ENCODE measurements around the gene ALOXE3.
A peak's percentile ranks its signal among the peaks of the same experiment; 100 is the strongest.

The ALOXE3 gene

DNA sequence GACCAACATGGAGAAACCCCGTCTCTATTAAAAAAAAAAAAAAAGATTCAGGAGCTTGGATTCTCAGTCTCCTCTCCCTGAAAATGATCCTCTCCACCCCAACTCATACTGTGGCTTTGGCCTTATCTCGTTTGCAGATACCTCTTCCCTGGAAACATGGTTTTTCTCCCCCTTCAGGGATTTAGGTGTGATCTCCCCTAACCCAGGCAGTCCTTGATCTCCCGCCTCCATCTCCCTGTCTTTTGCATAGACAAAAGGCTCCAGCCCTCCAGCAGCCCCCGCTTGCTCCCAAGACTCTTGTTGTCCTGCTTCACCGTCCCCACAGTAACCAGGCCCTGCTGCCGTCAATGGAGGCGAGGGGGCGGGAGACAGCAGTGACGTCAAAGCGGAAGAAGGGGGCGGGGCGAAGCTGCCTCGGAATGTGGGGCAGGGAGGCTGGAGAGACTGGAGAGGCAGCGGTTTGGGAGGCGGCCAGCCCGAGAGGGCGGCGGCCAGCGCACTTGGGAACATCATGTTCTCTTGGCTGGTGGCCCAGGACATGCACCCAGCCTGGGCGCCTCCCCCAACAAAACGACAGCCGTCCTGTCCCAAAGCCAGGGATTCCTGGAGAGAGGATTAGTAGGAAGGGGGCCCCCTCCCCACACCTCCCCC is 35.8 kb upstream of the ALOXE3 start:
- DNase-seq: no peak

DNA sequence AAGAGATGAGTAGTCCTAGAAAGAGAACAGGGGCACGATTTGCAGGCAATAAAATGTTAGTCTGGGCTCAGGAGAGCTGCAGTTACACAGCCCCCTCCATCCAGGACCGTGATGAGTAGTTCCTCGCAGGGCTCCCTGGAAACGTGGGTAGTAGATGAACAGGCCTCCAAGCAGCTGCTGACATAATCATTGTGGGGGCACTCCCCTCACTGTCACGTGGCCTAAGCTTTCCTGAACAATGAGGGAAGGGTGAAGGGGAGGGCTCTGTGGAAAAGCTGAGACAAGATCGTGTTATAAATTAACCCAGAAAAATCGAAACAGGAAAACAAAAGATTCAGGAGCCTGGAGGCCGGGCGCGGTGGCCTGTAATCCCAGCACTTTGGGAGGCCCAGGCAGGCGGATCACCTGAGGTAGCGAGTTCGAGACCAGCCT is 35.2 kb upstream of the ALOXE3 start:
- DNase-seq: no peak

DNA sequence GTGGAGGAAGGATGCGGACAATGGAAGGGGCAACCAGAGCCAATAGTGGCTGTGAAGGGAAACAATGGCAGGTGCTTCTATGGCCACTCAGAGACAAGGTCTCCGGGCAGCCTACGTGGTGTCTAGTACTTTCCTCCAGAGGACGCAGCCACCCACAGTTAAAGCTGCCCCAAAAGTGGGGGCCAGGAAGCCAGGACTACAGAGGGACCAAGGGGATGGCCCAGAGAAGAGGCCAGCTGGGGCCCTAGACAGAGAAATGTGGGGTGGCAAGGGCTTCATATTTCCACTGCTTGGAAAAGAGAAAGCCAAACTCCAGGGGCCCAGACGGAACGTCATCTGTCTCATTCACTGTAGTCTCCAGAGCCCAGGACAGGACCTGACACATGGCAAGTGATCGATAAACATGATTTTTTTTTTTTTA is 34.7 kb upstream of the ALOXE3 start:
- no peak for DNase-seq

DNA sequence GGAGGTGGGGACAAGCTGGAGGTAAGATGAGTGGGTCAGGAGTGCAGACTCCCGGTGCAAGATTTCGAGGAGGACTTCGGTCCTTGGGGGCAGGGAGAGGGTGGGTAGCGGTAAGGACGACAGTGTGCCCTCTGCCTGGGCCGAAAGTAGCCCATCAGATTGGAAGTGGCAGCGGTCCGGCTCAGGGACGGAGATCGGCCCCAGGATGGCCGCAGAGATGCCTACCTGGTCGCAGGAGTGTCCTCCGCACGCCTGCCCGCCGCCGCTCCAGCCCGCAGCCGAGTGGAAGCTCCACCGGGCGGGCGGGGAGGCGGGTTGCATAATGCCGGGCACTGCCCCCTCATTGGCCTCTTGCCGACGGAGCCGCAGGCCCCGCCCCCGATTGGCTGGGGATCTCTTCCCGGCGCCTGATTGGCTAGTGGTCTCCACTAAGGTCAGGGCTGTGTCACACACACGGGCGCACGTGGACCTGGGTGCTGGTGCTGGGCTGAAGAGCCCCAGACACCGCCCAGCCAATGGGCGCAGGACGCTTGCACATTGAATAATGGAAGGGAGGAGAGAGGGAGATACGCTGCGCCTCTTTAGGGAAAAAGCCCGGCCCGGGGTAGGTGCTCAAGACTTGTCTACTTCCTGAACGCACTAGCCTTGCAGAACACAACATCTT is 33.9 kb upstream of the ALOXE3 start, which contains the start of gene PER1:
Gene PER1 (minus strand): TSS at position 293 of the 664 bp plus-strand sequence. CDS start 1,698 bp downstream, outside the sequence.
- DNase-seq: peak; percentile 80

DNA sequence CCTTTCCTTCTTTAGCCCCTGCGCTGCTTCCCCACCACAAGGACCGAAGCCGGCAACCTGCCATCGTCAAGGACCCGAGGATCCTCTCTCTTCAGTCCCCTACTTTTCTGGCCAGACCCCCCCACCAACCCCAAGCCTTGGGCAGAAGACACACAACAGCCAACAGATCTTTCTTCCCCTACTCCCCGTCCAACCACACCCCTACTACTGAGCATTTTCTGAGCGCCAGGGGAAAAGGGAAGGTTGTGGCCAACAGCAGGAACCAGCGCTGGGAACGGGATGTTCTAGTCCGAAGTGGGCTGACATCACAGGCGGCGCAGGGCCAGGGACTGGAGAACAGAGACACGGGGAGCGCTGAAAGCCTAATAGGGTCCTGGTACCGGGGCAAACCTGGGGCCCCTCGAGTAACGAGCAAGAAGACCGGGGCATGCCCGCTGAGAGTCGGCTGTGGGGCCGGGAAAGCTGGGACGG is 33.4 kb upstream of the ALOXE3 start:
- no peak for DNase-seq

DNA sequence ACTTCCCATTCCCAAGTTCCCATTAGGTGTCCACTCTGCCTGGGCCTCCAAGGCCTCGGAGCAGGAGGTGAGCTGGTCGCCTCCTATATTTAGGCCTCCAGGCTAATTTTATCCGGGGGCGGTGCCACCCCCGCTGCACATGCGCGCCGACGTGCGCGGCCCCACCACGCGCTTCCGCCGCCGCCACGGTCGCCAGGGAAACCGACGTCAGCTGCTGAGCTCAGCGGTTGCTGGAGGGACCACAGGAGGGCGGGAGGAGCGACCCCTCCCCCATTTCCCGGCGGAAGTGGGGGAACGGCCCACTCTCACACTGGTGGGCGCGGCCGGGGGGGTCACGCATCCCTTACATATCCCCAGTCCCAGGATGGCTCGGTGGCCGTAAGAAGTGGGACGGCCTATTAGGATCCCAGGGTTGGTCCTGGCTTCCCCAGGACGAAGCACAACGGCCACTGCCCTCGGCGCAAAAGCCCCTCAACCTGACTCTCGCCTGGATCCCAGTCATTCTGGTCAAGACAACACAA is 32.9 kb upstream of the ALOXE3 start:
- DNase-seq: peak; percentile 44

DNA sequence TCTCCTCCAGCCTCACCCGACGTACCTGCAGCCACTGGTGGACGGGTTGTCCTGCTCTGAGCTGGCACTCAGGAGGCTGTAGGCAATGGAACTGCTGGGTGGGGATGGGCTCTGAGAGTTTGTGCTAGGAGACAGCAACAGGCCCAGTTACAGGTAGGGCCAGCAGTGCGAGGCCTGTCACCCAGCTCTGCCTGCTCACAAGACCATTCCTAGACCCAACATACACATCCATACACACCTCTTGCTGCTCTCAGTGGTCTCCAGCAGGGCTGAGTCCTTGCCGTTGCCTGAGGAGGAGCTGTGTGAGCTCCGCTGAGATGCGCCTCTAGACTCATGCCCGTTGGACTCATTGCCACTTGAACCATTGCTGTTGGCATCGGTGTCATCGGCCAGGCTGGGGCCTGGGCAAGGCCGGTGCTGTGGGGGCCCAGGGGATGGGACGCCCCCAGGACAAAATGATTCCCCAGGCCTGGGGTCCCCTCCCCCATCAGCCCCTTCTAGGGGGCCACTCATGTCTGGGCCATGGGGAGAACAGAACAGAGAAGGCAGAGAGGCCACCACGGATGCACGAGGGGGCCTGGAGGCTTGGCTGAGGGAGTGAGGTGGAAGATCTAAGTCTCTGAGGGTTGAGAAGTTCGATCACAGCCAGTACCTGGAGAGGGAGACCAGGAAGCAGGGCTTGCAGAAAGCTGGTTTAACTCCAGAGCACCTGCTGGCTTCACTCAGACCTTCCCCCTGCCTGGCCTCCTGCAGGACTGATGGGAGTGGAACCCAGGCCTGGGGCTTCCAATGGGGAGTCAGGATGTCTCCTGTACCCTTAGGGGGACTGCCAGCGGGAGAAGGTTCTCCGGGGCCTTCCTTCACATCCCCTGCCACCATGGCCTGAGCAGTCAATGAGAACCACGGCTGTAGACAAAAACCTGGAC is 32.1 kb upstream of the ALOXE3 start:
- DNase-seq: no peak

DNA sequence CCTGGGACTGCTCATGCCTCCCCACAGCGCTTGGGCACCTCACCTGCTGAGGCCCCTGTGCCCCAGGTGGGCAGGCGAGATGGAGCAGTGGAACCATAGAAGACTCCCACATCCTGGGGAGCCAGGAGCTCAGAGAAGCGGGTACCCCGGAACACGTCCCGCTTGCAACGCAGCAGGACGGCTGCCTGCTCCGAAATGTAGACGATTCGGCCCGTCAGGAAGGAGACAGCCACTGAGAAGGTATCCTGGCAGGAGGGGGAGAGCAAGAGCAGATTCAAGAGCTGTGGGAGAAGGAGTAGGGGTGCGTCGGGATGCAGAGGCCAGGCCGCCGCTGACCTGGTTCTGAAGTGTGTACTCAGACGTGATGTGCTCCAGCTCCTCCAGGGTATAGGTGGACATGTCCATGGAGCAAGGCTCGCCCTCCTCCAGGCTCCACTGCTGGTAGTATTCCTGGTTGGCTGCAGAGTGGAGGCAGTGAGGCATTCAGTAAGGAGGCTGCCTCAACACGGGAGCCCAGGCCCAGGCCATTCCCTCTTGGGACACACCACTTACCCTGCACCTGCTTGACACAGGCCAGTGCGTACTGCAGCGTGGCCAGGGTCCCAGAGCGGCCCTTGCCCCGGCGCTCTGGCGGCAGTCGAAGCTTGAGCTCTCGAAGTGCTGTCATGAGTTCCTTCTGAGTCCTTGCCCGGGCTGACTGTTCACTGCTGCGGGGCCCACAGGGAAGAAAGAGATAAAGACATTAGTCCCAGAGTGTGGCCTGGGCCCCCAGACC is 31.3 kb upstream of the ALOXE3 start:
- DNase-seq: no peak

DNA sequence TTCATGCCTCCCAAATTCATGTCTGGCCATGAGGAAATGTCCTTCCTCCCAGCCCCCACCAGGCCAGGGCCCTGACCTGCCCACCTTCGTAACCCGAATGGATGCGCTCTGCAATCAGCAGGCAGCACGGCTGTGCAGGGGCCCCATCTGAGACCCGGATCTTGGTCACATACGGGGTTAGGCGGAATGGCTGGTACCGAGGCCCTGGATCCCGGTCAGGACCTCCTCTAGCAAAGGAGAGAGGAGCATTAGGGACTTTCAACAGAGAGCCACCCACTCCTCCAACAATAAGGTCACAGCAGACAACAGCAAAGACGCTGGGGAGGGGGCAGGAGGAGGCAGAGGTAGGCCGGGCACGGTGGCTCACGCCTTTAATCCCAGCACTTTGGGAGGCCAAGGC is 30.2 kb upstream of the ALOXE3 start:
- no peak for DNase-seq

DNA sequence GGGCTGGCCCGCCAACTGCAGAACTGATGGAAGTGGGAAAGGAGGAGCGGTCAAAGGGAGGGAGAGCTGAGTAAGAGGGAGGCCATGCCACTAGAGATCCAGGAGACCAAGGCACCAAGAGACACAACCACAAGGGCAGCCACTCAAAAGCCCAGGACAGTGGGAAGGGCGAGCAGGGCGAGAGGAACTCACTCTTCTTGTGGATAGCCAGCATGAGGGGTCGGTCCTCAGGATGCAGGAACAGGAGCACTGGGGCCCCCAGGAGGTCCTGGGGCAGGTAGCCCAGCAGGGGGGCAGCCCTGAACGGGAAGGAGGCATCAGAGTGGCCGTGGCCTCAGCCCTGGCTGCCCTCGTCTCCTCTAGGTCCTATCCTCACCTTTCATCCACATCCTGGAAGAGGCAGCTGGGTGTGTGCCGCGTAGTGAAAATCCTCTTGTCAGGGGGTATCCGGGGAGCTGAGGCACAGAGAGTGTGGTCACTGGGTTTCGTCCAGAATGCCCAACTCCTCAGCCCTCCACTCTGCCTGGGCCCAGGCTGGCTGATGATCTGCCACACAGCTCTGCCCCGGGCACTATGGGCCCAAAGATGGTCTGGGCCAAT is 29.6 kb upstream of the ALOXE3 start:
- no peak for DNase-seq

DNA sequence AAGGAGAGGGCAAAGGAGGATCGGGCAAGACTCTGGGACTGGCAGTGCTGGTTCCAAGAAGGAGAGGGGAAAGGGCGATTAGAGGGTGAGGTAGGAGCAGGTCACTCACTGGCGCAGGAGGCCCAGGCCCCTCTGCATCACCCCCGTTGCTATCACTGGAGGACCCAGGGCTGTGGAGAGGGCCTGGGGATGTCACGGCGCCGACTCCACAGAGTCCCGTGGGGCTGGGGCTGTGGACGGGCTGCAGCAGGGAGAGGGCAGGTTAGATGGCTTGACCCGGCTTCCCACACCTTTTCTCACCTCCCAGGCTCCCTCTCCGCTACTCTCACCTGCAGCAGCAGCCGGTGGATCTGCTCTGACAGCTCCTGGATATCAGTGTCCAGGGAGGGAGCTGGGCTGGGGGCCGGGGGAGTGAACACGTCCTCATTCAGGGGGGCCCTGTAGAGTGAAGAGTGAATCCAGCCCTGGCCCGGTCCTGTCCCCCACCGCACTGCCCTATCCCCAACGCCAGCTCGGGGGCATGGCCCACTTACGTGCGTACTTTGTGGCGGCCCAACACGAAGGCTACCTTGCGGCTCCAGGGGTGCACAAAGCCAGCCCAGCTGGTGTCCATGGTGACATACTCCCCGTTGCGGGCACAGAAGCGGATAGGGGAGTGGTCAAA is 29.0 kb upstream of the ALOXE3 start:
- no peak for DNase-seq

DNA sequence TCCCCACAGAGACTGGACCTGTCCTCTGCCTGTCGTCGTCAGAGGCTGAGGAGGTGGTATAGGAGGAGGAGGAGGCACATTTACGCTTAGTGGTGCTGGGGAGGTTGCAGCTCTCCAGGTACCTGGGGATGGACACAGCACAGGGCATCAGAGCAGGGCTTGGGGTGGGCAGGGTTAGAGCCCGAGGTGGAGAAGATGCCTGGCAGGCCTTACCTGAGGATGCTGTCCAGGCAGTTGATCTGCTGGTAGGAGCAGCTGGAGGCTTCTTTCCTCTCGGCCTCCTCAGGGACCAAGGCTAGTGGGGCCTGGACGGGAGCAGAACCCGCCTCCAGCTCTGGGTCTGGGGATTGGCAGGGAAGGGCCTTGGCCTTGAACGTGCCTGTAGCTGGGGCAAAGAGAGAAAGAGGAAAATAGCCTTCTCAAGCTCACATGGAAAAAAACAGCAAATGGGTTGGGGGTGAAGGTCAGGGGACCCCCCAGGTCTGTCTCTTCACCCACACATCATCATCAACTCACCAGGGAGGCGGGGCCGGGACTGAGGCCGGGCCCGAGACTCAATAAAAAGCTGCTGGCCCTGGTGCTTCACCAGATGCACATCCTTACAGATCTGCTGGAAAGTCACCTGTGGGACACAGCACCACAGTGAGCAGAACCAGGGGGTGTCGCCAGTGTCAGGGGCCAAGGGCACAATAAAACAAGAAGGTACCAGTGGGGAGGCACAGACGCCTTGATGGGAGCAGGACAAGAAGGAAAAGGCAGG is 28.2 kb upstream of the ALOXE3 start:
- no peak for DNase-seq

DNA sequence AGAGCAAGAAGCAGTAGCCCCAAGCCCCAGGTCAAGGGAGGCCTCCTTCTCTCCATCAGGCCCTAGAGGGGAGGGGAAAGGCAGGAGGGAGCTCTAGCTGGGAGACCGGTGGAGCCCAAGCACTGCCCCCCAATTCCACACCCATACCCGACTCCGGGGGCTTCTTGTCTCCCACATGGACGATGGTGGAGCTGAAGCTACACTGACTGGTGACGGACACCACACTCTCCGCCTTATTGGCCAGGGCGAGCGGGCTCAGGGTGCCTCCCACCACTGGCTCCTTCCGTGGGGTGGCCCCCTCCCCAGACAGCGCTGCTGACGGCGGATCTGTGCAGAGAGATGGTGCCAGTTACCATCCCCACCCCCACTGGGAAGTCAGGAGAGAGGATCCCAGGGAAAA is 27.5 kb upstream of the ALOXE3 start:
- no peak for DNase-seq

DNA sequence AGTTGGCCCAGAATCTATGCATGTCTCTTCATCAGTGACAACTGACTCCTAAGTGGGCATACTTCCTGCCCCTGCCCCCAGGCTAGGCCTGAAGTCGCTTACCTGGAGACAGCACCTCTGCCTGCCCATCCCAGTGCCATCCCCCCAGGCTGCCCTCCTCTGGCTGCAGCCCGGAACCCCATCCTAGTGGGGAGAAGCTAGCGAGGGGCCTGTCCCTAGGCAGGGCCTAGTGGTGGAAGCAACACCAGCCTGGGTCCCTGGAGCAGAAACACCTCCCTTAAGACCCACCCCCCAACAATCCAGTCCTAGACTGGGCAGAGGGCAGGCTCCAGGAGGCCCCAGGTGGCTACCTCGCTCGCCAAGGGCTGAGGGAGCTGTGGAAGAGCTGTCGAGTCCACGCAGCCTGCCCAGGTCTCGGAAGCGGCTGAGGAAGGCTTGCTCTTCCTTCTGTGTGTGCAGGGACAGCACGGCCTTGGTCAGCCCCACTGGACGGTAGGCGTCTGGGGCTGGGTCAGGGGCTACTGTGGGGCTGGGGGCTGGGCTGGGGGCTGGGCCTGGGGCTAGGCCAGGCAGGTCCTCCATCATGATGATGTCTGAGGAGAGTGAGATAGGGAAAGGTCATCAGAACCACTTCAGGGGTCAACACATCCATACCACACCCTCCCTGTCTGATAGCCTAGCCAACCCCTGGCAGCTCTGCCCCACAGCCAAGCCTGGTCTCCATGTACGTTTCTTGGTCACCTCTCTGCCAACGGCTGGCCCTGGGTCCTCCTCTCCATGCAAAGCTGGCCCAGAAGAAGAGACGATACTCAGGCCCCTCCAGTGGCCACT is 26.3 kb upstream of the ALOXE3 start:
- DNase-seq: no peak

DNA sequence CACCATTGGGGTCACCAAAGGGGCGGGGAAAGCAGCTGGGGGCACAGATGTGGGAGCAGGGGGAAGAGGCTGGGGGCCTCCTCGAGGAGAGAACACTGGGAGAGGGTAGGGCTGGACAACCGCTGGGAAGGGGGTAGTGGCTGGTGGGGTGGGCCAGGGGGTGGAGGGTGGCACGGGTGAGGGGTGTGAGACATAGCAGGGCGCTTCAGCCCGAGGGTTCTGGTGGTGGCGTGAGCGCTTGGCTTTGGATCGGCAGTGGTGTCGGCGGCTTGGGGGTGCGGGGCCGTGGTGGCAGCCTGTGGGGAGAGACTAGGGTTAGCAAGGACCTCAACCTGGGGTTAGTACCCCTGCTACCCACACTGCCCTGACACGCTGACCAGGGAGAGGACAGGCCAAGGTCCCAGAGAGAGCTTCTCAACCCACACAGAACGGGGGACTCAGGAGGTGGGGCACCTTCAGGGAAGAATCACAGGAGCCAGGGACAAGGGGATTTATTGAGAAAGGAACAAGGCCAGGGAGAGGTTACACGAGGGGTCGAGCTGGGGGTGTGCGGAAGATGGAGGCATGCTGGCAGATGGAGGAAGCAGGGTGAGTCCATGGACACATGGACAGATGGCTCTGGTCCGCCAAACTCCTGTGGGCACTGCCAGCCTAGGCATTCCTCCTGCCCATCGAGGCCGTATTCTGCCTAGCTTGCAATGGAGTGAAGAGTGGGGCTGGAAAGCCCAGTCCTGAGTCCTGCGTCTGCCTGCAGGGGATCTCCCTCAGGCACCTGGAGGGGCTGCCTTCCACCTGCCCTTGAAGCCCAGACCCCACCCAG is 25.5 kb upstream of the ALOXE3 start:
- no peak for DNase-seq

DNA sequence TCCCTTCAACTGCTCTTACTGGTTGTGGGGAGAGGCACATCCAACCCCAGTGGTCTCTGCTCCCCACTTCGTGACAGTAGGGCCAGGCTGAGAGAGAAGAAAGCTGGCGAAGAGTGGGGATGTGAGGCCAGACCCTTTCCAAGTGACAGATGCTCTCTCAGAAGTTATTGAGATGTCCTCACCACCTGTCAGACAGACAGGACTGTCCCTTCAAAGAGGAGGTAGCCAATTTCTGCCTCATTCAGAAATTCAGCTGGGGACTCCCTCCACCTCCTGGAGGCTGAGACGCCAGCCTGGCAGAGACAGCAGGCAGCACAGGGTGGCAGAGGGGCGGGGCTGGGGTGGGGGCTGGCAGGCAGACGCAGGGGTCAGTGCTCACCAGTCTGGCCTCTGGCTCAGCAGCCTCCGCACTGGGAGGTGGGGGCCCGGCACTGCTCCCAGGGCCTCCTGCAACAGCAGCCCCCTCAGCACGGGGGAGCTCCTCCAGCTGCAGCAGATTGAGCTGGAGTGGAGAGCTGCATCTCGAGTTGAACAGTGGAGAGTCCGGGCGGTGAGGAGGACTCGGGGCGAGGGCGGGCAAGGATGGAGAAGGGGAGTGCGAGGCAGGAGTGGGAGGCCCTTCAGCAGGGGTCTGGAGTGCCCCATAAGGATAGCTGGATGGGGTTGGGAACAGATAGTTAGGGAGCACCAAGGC is 24.7 kb upstream of the ALOXE3 start:
- DNase-seq: no peak

DNA sequence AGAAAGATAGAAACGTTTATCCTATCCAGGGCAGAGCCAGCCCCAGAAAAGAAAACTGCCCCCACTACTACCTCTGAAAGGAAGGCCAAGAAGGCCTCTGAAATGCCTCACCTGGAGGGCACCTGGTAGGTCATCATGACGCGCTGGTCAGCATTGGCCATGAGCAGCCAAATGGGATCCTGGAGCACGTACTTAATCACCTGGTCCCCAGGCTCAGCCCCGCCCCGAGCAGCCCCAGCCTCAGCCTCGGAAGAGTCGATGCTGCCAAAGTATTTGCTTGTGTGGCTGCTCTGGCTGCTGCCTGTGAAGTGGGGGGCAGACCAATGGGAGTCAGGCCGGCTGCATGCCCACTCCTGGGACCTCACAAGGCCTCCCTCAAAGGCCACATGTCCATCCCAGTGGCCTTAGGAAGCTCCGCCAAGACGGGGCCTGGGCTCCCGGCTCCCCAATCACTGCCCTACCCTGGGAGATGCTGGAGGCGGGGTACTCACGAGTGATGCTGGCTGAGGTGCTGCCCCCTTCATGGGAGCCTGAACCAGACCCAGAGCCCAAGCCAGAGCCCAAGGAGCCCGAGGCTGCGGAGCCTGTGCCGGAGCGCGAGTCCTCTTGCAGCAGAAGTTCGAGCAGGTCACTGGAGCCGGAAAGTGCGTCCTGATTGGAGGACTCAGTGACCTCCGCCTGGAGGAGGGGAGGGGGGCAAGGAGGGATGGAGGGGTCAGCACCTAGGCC is 24.0 kb upstream of the ALOXE3 start:
- DNase-seq: no peak

Measured in NCI-H1092 (cell line).